GM21576 (cell line): ENCODE data around the gene TSHR.
"Not testable (repeated sequence)": the region's sequence is repeated elsewhere in the genome, so short reads cannot be mapped to it uniquely, and the experiment has no call there.

Source experiments
- ATAC-seq: cut with Tn5 transposase; IDR thresholded peaks from one replicate; pipeline ENCODE4 v1.9.1; 2021; ENCODE audit warnings: mild to moderate bottlenecking, moderate library complexity; ENCODE audit not compliant: unreplicated experiment

The TSHR gene

GRCh38 chr14:81062816-81063215 lies 107.4 kb downstream of the TSHR start:
- ATAC-seq: peak; percentile 62

- no peak for ATAC-seq
These were observed 111.3 kb downstream of the TSHR start for GRCh38 chr14:81066672-81067071.

GRCh38 chr14:81067156-81067555 lies 111.7 kb downstream of the TSHR start:
- ATAC-seq: no peak

GRCh38 chr14:81068176-81068782 lies 112.9 kb downstream of the TSHR start:
- no peak for ATAC-seq

- no peak for ATAC-seq
These were observed 115.1 kb downstream of the TSHR start for GRCh38 chr14:81070511-81070910.

- no peak for ATAC-seq
These were observed 130.2 kb downstream of the TSHR start for GRCh38 chr14:81085596-81085995.

- no peak for ATAC-seq
These were observed 131.8 kb downstream of the TSHR start for GRCh38 chr14:81087230-81087629.

GRCh38 chr14:81091139-81091538 lies 135.7 kb downstream of the TSHR start:
- ATAC-seq: no peak

GRCh38 chr14:81091660-81092059 lies 136.2 kb downstream of the TSHR start:
- no peak for ATAC-seq

- ATAC-seq: no peak
These were observed 138.2 kb downstream of the TSHR start for GRCh38 chr14:81093651-81094050.

- no peak for ATAC-seq
These were observed 140.1 kb downstream of the TSHR start for GRCh38 chr14:81095539-81095938.

- ATAC-seq: no peak
These were observed 141.2 kb downstream of the TSHR start for GRCh38 chr14:81096656-81097055.

- no peak for ATAC-seq
These were observed 146.8 kb downstream of the TSHR start for GRCh38 chr14:81102217-81102616.

GRCh38 chr14:81103443-81103842 lies 148.0 kb downstream of the TSHR start:
- no peak for ATAC-seq

- ATAC-seq: no peak
These were observed 150.0 kb downstream of the TSHR start for GRCh38 chr14:81105378-81105777.

- ATAC-seq: no peak
These were observed 150.5 kb downstream of the TSHR start for GRCh38 chr14:81105961-81106360.

GRCh38 chr14:81110186-81110585 lies 154.8 kb downstream of the TSHR start:
- ATAC-seq: no peak

GRCh38 chr14:81113176-81113575 lies 157.8 kb downstream of the TSHR start:
- ATAC-seq: no peak

GRCh38 chr14:81113945-81114820 lies 158.8 kb downstream of the TSHR start:
- ATAC-seq: not testable (repeated sequence)

GRCh38 chr14:81120501-81120900 lies 165.1 kb downstream of the TSHR start:
- no peak for ATAC-seq

- peak; percentile 100 for ATAC-seq
These were observed 166.9 kb downstream of the TSHR start for GRCh38 chr14:81122326-81122725.

GRCh38 chr14:81123811-81124210 lies 168.4 kb downstream of the TSHR start:
- ATAC-seq: no peak
